OCI-LY3 (cell line): ENCODE measurements around the gene MVD.
A peak's percentile ranks its signal among the peaks of the same experiment; 100 is the strongest.

Experiments
- H2AFZ ChIP-seq: fragments of 200-600, 300-600 bp; shearing (Covaris generic); 2 replicates; pipeline ENCODE4 v1.6.0; 2014; ENCODE audit warnings: antibody characterized with exemption, low read depth, low read length
- H3K27ac ChIP-seq: fragments of 200-600, 300-600 bp; sonication (generic); 2 replicates; pipeline ENCODE4 v1.5.1; 2014; ENCODE audit warnings: mild to moderate bottlenecking, low read length, moderate library complexity, mixed read lengths
- H3K27me3 ChIP-seq: fragments of 200-600, 300-600 bp; sonication (generic); 2 replicates; pipeline ENCODE4 v1.6.1; 2014; ENCODE audit warnings: low read depth, low read length, mixed read lengths
- H3K36me3 ChIP-seq: fragments of 200-600, 300-600 bp; sonication (generic); replicated peaks from 2 replicates; pipeline ENCODE3; 2014; ENCODE audit warnings: low read depth, low read length, mixed read lengths
- H3K4me1 ChIP-seq: fragments of 300-600, 200-600 bp; sonication (generic); 2 replicates; pipeline ENCODE4 v1.6.1; 2014; ENCODE audit warnings: low read length, mixed read lengths
- H3K4me2 ChIP-seq: fragments of 200-600, 300-600 bp; sonication (generic); 2 replicates; pipeline ENCODE4 v1.6.1; 2014; ENCODE audit warnings: low read length, mixed read lengths
- H3K4me3 ChIP-seq: fragments of 300-600, 200-600 bp; sonication (generic); 2 replicates; pipeline ENCODE4 v1.5.1; 2014; ENCODE audit warnings: antibody characterized with exemption, mild to moderate bottlenecking, low read length, moderate library complexity
- H3K79me2 ChIP-seq: fragments of 300-600, 200-600 bp; shearing (Covaris generic); 2 replicates; pipeline ENCODE4 v1.6.1; 2014; ENCODE audit warnings: mild to moderate bottlenecking, low read length, mixed read lengths
- H3K9ac ChIP-seq: fragments of 300-600, 200-600 bp; shearing (Covaris generic); 2 replicates; pipeline ENCODE4 v1.6.0; 2014; ENCODE audit warnings: mild to moderate bottlenecking, low read length, moderate library complexity
- H3K9me3 ChIP-seq: fragments of 200-600, 300-600 bp; shearing (Covaris generic); 2 replicates; pipeline ENCODE4 v1.6.1; 2014; ENCODE audit warnings: low read length, mixed read lengths; ENCODE audit not compliant: insufficient read depth
- H4K20me1 ChIP-seq: fragments of 200-600, 300-600 bp; sonication (generic); 2 replicates; pipeline ENCODE4 v1.6.1; 2016; ENCODE audit warnings: low read length, mixed read lengths; ENCODE audit not compliant: insufficient read depth
- CTCF ChIP-seq: fragments of 200-600, 300-600 bp; sonication (generic); IDR thresholded peaks from 2 replicates; pipeline ENCODE4 v1.5.1; 2014; ENCODE audit warnings: antibody characterized with exemption, low read length, low read depth
- EZH2phosphoT487 ChIP-seq: fragments of 200-600 bp; shearing (Covaris generic); IDR thresholded peaks from 2 replicates; pipeline ENCODE4 v1.6.1; 2018; ENCODE audit warnings: antibody characterized with exemption, mixed run types, low read depth

The MVD gene

DNA sequence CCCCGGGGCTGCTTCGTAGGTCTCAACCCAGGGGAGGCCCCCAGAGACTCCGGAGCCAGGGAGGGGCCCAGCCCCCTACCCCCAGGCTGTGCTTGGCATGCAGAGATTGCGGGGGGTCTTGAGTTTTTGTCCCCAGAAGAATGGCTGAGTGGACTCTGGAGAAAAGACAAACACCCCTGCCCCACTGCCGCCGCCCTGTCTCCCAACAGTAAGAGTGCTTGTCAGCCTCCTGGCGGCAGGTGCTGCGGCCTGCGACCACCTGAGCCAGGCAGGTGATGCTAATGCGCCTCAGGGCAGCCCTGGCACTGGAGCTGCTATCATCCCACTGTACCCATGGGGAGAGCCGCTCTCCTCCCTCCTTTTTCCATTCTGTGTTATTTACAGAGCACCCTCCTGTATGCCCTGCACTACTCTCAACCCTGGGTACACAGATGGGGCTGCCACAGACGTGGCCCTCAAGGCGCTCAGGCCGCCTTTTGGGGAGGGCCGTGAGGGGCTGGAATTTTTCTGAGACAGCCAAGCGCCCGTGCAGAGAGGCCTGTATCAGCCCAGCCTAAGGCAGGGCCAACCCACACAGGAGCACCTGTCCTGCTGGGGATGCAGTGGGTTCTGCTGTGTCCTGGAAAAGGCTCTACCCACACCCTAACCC lies 27.1 kb downstream of the MVD start:
- no peak overlapping the region for H3K9ac ChIP-seq
- H3K79me2 ChIP-seq, result no peaks in the 10 kb centered on the region
- H3K9me3 ChIP-seq, result no peaks in the 10 kb centered on the region
- no peak overlapping the region for H2AFZ ChIP-seq
- peaks cover 10% of the 10 kb centered on the region for H4K20me1 ChIP-seq
- peaks cover 59% of the 10 kb centered on the region for H3K27me3 ChIP-seq
- peaks cover 7% of the 10 kb centered on the region for H3K36me3 ChIP-seq
- 0 out of 2 replicates have a peak, but pooled peaks have one; percentile 12 for TF ChIP-seq EZH2phosphoT487
- TF ChIP-seq CTCF, result no peak
- H3K4me3 ChIP-seq, result peak overlapping the region; percentile 96; the same call in 1 of the 2 replicates
- H3K4me2 ChIP-seq, result peak overlapping the region; percentile 100; the same call in 1 of the 2 replicates
- H3K4me1 ChIP-seq, result peaks cover 44% of the 10 kb centered on the region
- no peak overlapping the region for H3K27ac ChIP-seq

- Histone ChIP-seq H3K9me3 (no peaks in the 10 kb centered on the region), H3K79me2 (no peaks in the 10 kb centered on the region), H3K36me3 (peaks cover 11% of the 10 kb centered on the region), H3K4me2 (peak overlapping the region; percentile 100), H3K27ac (no peak overlapping the region), H3K4me1 (peaks cover 44% of the 10 kb centered on the region), H4K20me1 (peaks cover 10% of the 10 kb centered on the region), H3K4me3 (peak overlapping the region; percentile 96), H3K9ac (peak overlapping the region; percentile 78; the same call in 1 of the 2 replicates), H3K27me3 (peaks cover 52% of the 10 kb centered on the region), H2AFZ (no peak overlapping the region)
- TF ChIP-seq EZH2phosphoT487 (no peak), CTCF (no peak)
Observed at GRCh38 chr16:88634994-88635670, 27.8 kb downstream of the MVD start.

DNA sequence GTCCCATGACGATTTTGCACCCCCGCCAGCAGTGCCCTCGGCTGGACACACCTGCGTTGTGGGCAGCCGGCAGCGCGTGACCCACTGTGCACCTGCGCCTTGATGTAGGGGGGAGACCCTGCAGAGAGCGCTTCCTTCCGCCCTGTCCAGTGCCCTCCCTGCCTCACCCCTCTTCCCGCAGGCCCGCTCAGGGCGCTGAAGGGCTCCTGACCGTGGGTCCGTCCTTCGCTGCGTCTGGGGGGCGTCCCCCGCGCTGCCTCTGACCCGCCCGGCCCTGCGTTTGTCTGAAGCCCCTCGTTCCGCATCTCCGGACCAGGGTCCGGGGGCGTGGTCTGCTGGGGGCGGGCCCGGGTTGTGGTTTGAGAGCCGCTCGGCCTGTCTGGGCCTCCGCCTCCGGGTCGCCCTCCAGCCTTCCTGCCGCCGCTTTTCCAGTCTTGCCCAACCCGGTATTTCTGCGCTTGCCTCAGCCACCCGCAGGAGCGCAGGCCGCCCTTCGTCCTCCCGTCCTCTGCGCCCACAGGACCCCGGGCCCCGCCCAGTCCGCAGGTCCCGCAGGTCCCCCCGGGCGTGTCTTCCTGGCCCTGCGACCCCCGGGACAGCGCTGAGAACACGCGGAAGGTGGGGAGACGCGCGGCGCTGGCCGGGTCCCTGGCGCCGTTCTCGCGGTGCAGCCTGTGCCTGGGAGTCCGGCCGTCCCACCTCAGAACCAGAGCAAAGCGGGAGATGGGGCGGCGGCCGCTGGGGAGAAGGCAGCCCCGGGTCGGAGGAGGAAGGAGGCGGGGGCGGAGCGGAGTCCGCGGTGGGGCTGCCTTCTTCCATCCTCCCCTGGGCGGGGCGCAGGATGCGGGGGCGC lies 28.5 kb downstream of the MVD start:
- H3K27me3 ChIP-seq, result peaks cover 45% of the 10 kb centered on the region
- peak overlapping the region; percentile 78 for H3K9ac ChIP-seq
- peak overlapping the region; percentile 28; the same call in 1 of the 2 replicates for H3K27ac ChIP-seq
- peaks cover 16% of the 10 kb centered on the region for H3K36me3 ChIP-seq
- H3K79me2 ChIP-seq, result no peaks in the 10 kb centered on the region
- H3K4me1 ChIP-seq, result peaks cover 38% of the 10 kb centered on the region
- H3K4me3 ChIP-seq, result peak overlapping the region; percentile 96
- peak overlapping the region; percentile 48; the same call in 1 of the 2 replicates for H2AFZ ChIP-seq
- H3K4me2 ChIP-seq, result peak overlapping the region; percentile 100
- TF ChIP-seq CTCF (no peak), EZH2phosphoT487 (no peak)
- H4K20me1 ChIP-seq, result peaks cover 8% of the 10 kb centered on the region
- no peaks in the 10 kb centered on the region for H3K9me3 ChIP-seq
